VCaP (cell line): ENCODE results near the gene TARP.

Experiments used
- H3K27ac ChIP-seq: fragments of 450-650 bp; 2 replicates; pipeline ENCODE4 v1.5.1; 2017
- TF ChIP-seq, protein P1 (sequence below): fragments of 450-650 bp; conservative IDR thresholded peaks from 2 replicates; pipeline ENCODE4 v1.5.1; 2017; ENCODE audit warnings: mild to moderate bottlenecking, moderate library complexity

The TARP gene

DNA sequence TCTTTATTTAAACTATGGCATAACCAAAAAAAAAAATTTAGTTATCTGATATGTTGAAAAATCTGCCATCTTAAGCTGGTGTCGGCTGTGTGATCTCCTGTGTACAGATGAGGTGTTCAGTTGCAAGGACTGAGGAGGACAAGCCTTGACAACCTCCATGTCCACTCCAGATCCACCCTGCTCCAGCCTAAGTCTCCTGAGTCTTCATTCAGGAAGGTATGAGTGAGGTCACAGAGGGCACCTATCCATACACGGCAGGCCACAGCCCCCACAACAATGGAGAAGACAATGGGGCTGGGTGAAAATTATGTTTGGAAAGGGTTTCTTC lies 16.1 kb downstream of the TARP start:
- H3K27ac ChIP-seq = peak overlapping the region; percentile 100
- TF ChIP-seq, protein P1, sequence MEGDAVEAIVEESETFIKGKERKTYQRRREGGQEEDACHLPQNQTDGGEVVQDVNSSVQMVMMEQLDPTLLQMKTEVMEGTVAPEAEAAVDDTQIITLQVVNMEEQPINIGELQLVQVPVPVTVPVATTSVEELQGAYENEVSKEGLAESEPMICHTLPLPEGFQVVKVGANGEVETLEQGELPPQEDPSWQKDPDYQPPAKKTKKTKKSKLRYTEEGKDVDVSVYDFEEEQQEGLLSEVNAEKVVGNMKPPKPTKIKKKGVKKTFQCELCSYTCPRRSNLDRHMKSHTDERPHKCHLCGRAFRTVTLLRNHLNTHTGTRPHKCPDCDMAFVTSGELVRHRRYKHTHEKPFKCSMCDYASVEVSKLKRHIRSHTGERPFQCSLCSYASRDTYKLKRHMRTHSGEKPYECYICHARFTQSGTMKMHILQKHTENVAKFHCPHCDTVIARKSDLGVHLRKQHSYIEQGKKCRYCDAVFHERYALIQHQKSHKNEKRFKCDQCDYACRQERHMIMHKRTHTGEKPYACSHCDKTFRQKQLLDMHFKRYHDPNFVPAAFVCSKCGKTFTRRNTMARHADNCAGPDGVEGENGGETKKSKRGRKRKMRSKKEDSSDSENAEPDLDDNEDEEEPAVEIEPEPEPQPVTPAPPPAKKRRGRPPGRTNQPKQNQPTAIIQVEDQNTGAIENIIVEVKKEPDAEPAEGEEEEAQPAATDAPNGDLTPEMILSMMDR = no peak

DNA sequence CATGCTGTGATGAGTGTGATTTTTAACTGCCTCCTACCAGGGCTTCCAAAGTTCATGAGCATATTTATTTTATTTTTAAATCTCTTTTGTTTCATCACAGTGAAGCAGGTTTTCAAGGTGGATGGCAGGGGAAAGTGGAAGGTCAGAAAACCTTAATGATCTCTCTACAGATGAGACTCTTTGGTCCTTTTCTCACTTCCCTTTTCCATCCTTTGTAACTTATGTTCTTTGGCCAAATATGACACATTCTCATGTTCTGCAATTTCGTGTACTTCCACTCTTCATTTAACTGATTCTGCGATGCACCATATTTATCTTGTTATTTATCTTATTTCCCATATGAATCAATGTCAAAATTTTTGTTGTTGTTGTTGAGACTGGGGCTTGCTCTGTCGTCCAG lies 23.6 kb downstream of the TARP start:
- peak overlapping the region; percentile 100 for H3K27ac ChIP-seq

DNA sequence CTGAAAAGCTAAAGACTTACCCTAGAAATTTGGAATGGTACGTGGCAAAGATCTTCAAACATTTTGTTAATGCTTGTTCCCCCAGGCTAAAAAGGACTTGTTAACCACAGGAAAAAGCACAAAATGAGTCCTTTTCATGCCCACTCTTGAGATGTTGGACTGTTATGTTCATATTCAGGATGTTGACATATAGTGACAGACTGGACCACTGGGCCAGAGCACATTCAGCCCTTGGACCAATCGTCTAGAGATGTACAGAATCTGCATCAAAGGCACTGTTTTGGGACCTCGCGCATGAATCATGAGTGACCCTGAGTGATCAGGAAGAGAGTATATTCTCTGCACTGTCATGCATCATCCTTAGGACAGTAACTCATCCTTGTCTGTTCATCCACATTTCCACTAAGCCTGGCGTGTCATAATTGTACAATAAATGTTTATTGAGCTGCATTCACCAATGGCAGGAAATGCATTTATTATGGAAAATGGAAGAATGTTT lies 25.3 kb downstream of the TARP start:
- TF ChIP-seq, protein P1 = no peak

DNA sequence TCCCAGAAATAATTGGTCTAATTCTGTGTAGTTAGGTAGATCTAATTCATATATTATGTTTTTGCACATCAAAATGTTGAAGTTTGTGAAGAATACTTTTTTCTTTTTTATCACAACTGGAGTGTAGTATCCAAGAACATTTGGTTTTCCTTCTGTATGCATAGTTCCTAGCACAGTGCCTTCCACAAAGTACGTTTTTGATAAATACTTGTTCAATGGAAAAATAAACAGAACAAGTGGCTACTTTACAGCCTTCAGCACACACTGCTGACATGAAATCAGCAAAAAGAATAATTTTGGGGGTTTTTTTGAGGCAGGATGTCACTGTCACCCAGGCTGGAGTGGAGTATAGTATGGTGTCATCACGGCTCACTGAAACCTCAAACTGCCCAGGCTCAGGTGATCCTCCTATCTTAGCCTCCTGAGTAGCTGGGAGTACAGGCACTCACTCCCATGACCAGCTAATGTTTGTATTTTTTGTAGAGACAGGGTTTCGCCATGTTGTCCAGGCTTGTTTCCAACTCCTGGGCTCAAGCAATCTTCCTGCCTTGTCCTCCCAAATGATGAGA lies 27.9 kb downstream of the TARP start:
- TF ChIP-seq, protein P1 = no peak
- H3K27ac ChIP-seq = peak overlapping the region; percentile 100

More for the DNA sequence above, 25.3 kb downstream of the TARP start:
- H3K27ac ChIP-seq = peak overlapping the region; percentile 100

DNA sequence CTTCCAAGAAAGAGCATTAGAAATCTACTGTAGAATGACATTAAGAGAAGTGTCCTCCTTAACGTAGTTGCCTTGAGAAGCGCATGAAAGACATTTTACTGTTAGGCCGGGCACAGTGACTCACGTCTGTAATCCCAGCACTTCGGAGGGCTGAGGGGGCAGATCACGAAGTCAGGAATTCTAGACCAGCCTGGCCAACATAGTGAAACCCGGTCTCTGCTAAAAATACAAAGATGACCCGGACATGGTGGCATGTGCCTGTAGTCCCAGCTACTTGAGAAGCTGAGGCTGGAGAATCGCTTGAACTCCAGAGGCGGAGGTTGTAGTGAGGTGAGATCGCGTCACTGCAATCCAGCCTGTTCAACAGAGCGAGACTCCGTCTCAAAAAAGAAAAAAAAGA lies 28.9 kb downstream of the TARP start:
- H3K27ac ChIP-seq = peak overlapping the region; percentile 100
- TF ChIP-seq, protein P1 = no peak

DNA sequence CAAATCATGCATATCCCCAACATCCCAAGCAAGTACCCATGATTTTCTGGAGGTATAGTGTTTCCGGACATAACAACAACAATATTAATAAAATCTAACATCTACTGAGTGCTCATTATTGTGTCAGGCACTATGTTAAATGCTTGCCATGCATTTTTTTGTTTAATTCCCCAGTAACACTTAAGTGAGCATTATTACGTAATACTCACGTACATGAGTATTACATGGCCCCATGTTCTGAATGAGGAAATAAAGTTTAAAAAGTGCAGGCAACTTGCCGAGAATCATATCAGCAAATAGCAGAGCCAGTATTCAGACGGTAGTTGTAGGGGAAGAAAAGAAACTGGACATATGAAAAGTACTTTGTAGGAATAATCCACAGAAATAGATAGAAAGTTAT lies 30.1 kb downstream of the TARP start:
- H3K27ac ChIP-seq = peak overlapping the region; percentile 100

DNA sequence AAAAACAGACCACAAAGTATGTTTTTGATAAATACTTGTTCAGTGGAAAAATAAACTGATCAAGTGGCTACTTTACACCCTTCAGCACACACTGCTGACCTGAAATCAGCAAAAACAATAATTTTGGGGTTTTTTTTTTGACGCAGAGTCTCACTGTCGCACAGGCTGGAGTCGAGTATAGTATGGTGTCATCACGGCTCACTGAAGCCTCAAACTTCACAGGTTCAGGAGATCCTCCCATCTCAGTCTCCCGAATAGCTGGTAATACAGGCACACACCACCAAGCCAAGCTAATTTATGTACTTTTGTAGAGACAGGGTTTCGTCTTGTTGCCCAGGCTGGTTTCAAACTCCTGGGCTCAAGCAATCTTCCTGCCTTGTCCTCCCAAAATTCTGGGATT lies 30.6 kb downstream of the TARP start:
- TF ChIP-seq, protein P1 = no peak
- H3K27ac ChIP-seq = peak overlapping the region; percentile 100

DNA sequence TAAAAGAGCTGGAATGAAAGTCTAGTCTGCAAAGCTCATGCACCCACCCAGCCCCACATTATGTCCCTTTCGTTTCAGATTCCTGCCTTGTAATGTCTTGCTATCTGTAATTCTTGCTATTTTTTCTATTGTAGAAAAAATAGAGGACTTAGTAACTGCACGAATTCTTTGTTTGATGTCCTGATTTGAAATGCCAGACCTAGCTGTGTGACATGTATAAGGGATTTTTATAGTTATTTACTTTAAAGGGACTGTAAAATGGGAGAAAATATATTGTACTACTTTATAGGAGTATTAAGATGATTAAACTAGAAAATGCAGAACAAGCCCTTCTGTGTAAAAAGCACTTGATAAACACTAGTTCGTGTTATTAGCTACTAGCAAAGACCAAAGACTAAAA lies 32.4 kb downstream of the TARP start:
- peak overlapping the region; percentile 100 for H3K27ac ChIP-seq
- TF ChIP-seq, protein P1 = no peak

DNA sequence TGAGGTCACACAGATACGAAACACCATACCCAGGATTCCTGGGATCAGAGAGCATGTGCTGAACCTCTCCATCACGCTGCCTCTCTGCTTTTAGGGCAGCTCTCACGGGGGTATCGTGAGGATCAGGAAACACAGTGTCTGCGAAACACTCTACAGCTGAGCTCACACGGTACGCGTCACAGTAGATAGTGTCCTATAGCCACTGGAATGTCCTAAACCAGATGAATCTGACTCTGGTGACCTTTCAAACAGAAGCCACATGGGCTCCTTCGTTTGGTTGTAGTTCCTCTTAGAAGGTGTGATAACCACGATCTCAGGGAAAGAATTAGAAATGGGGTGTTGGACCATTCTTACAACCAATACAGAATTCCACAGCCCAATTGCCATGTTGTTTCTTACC lies 34.3 kb downstream of the TARP start:
- peak overlapping the region; percentile 91 for H3K27ac ChIP-seq
